Panc1 (cell line): ENCODE results near the gene TMEM253. TPM values are rescaled to one million over a fixed set of nuclear protein-coding genes. Genes with fewer than 3 reads are reported as not detected.

ENCODE experiments used
- ATAC-seq: fragments of 200-7000 bp; cut with Tn5 transposase; 2 replicates; pipeline ENCODE4 v1.9.1; 2020; ENCODE audit warnings: mild to moderate bottlenecking, moderate library complexity
- BruUV-seq: library from RNA; stranded (reverse); fragments of 400-500 nt; replicated peaks from 2 replicates; lab custom pipeline; 2021; lab: Mats Ljungman, UMichigan
- CTCF ChIA-PET: fragments of 300-600 bp; sonication (Branson Sonifier 250); formaldehyde crosslinking; loops from one replicate; lab custom pipeline; 2022; ENCODE audit warnings: antibody characterized with exemption; lab: Charles Lee
- POLR2A ChIA-PET: fragments of 300-600 bp; sonication (Branson Sonifier 250); formaldehyde crosslinking; loops from one replicate; lab custom pipeline; 2022; ENCODE audit warnings: antibody characterized with exemption; lab: Charles Lee
- DNase-seq: peaks from one replicate; pipeline ENCODE4 v3.0.0-alpha.2; 2010; ENCODE audit warnings: low read depth, low spot score
- H3K27ac ChIP-seq: 2 replicates; pipeline ENCODE4 v1.5.1; 2011; ENCODE audit warnings: mild to moderate bottlenecking, low read length, inconsistent platforms
- H3K27me3 ChIP-seq: fragments of 200-500 bp; sonication (Bioruptor generic); 2 replicates; pipeline ENCODE4 v1.6.0; 2014; ENCODE audit warnings: low read length, inconsistent platforms; ENCODE audit not compliant: control insufficient read depth, insufficient read depth
- H3K36me3 ChIP-seq: fragments of 200-500 bp; sonication (Bioruptor generic); 2 replicates; pipeline ENCODE4 v1.5.1; 2014; ENCODE audit warnings: inconsistent platforms, mild to moderate bottlenecking, low read length, moderate library complexity; ENCODE audit not compliant: control insufficient read depth, insufficient read depth
- H3K4me1 ChIP-seq: 2 replicates; pipeline ENCODE4 v1.5.1; 2011; ENCODE audit warnings: inconsistent platforms, mild to moderate bottlenecking, low read length, moderate library complexity; ENCODE audit not compliant: control insufficient read depth, insufficient read depth
- H3K4me3 ChIP-seq, 2 experiments: 2 replicates each; pipeline ENCODE4 v1.5.1; 2011 to 2012; ENCODE audit warnings: low read depth in 2 of 2, low read length in 2 of 2, mild to moderate bottlenecking in 2 of 2, inconsistent platforms in 1 of 2, moderate library complexity in 1 of 2
- H3K9me3 ChIP-seq: fragments of 200-500 bp; sonication (Bioruptor generic); 2 replicates; pipeline ENCODE4 v1.5.1; 2014; ENCODE audit warnings: low read depth, mild to moderate bottlenecking, inconsistent platforms, low read length, moderate library complexity; ENCODE audit not compliant: control insufficient read depth, insufficient read depth
- POLR2AphosphoS5 ChIP-seq: IDR thresholded peaks from 2 replicates; pipeline ENCODE4 v1.6.1; 2012; ENCODE audit warnings: mild to moderate bottlenecking, low read depth, low read length, moderate library complexity
- SIN3A ChIP-seq: IDR thresholded peaks from 2 replicates; pipeline ENCODE4 v1.6.1; 2012; ENCODE audit warnings: low read depth, mild to moderate bottlenecking, low read length, moderate library complexity, borderline replicate concordance; ENCODE audit not compliant: insufficient read depth
- TCF7L2 ChIP-seq: IDR thresholded peaks from 2 replicates; pipeline ENCODE4 v1.6.1; 2011; ENCODE audit warnings: mild to moderate bottlenecking, low read depth, low read length, inconsistent platforms
- in situ Hi-C: cut with HindIII; loops from 2 replicates; pipeline ENCODE4 v1.10.0; 2016; ENCODE audit warnings: low sequenced_read_pairs, low pct_unique_long_range_greater_than_20kb
- intact Hi-C: fragments of 100-400 bp; cut with micrococcal nuclease; formaldehyde crosslinking; loops from one replicate; pipeline ENCODE4 v1.10.0; 2022; ENCODE audit not compliant: unreplicated experiment
- total RNA-seq: library from RNA; stranded (reverse); gene quantifications from one replicate; pipeline ENCODE4 v1.2.1, GENCODE V29; 2021; ENCODE audit not compliant: unreplicated experiment
- TF ChIP-seq, protein P1 (sequence below), 2 experiments: IDR thresholded peaks; 2 replicates each; pipeline ENCODE4 v1.6.1; 2011 to 2012; ENCODE audit warnings: low read depth in 2 of 2, control low read depth in 1 of 2, low read length in 1 of 2, mild to moderate bottlenecking in 1 of 2, moderate library complexity in 1 of 2; ENCODE audit not compliant: insufficient read depth in 1 of 2
- TF ChIP-seq, protein P2 (sequence below): fragments of 450-650 bp; IDR thresholded peaks from 2 replicates; pipeline ENCODE4 v1.5.1; 2017; ENCODE audit warnings: mild to moderate bottlenecking

Gene TMEM253
- total RNA-seq, 1 experiment from 2014 or later: 0.33 TPM

DNA sequence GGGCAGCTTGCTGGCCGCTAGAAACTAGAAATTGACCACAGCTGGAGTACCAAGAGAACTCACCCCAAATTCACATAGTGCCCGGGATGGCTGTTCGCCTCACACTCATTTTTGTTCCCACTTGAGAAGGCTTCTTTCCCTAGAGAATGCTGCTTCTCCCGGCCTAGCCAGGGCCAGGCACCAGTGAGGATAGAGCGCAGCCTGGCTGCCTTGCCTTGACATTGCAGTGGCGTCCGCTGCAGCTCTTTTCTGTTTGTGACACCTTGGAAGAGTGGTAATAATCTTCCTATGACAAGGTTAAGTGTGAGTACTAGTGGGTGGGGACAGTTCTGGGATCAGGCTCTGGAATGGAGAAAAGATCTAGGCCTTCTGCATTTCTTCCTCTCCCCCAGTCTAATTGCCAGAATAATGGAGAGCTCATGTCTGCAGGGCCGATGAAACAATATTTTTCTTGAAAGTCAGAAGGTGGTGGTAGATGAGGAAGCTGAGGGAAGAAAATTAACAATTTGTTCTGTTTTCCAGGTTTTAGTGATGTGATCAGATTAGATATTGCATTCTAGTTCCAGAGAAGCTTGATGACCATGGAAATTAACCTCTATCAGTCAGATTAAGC lies 3.7 kb downstream of the TMEM253 start:
- in situ Hi-C loops: no loop called here
- Histone ChIP-seq H3K27me3 (no peaks in the 10 kb centered on the region), H3K27ac (peak overlapping the region; percentile 92), H3K36me3 (no peaks in the 10 kb centered on the region), H3K4me1 (peaks cover 14% of the 10 kb centered on the region), H3K9me3 (no peaks in the 10 kb centered on the region), H3K4me3 (peak overlapping the region; percentile 65 to 77)
- ChIA-PET POLR2A (no interaction called here), CTCF (interaction anchor here (0.6 to 2.7 kb wide), 9 partner anchors 11 to 90 kb away, joined by 3 to 18 read pairs (median 6); partner anchors contain the start of gene ARHGEF40)
- no TSS peak for BruUV-seq
- DNase-seq (peak; percentile 69), ATAC-seq (peak; percentile 73)
- TF ChIP-seq, protein P1, sequence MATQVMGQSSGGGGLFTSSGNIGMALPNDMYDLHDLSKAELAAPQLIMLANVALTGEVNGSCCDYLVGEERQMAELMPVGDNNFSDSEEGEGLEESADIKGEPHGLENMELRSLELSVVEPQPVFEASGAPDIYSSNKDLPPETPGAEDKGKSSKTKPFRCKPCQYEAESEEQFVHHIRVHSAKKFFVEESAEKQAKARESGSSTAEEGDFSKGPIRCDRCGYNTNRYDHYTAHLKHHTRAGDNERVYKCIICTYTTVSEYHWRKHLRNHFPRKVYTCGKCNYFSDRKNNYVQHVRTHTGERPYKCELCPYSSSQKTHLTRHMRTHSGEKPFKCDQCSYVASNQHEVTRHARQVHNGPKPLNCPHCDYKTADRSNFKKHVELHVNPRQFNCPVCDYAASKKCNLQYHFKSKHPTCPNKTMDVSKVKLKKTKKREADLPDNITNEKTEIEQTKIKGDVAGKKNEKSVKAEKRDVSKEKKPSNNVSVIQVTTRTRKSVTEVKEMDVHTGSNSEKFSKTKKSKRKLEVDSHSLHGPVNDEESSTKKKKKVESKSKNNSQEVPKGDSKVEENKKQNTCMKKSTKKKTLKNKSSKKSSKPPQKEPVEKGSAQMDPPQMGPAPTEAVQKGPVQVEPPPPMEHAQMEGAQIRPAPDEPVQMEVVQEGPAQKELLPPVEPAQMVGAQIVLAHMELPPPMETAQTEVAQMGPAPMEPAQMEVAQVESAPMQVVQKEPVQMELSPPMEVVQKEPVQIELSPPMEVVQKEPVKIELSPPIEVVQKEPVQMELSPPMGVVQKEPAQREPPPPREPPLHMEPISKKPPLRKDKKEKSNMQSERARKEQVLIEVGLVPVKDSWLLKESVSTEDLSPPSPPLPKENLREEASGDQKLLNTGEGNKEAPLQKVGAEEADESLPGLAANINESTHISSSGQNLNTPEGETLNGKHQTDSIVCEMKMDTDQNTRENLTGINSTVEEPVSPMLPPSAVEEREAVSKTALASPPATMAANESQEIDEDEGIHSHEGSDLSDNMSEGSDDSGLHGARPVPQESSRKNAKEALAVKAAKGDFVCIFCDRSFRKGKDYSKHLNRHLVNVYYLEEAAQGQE (IDR thresholded peaks at IDR 0.05; ENCODE audit: insufficient read depth in 1 of 2, low read depth in 2 of 2, low read length in 1 of 2): no peak
- TF ChIP-seq TCF7L2: 0 out of 2 replicates have a peak, but pooled peaks have one; percentile 9
- TF ChIP-seq, protein P2, sequence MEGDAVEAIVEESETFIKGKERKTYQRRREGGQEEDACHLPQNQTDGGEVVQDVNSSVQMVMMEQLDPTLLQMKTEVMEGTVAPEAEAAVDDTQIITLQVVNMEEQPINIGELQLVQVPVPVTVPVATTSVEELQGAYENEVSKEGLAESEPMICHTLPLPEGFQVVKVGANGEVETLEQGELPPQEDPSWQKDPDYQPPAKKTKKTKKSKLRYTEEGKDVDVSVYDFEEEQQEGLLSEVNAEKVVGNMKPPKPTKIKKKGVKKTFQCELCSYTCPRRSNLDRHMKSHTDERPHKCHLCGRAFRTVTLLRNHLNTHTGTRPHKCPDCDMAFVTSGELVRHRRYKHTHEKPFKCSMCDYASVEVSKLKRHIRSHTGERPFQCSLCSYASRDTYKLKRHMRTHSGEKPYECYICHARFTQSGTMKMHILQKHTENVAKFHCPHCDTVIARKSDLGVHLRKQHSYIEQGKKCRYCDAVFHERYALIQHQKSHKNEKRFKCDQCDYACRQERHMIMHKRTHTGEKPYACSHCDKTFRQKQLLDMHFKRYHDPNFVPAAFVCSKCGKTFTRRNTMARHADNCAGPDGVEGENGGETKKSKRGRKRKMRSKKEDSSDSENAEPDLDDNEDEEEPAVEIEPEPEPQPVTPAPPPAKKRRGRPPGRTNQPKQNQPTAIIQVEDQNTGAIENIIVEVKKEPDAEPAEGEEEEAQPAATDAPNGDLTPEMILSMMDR: peak; percentile 86
- TF ChIP-seq POLR2AphosphoS5: no peak
- no peak for TF ChIP-seq SIN3A
- intact Hi-C loops: loop anchor here (5.0 kb wide), 1 partner anchor 37 kb away; no protein-coding TSS in a partner anchor

DNA sequence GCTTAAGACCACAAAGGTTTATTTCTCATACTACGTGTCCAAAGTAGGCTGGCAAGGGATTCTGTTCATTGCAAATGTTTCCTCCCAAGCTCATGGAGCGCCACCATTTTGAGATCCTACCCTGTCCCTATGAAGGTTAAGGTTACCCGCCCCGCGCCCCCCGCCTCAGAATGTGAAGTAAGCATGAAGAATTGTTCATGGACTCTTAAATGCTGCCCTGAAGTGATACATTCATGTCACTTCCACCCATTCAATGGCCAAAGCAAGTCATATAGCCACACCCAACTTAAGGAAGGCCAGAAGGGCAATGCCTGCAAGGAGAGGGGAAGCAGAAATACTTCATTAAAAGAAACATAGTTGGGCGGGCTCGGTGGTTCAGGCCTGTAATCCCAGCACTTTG lies 4.2 kb downstream of the TMEM253 start:
- Histone ChIP-seq H3K9me3 (no peaks in the 10 kb centered on the region), H3K36me3 (no peaks in the 10 kb centered on the region), H3K27ac (peak overlapping the region; percentile 92; the same call in 1 of the 2 replicates), H3K4me3 (no peak overlapping the region), H3K27me3 (no peaks in the 10 kb centered on the region), H3K4me1 (peaks cover 13% of the 10 kb centered on the region)
- ChIA-PET POLR2A (no interaction called here), CTCF (interaction anchor here (0.6 to 2.7 kb wide), 7 partner anchors 12 to 90 kb away, joined by 5 to 18 read pairs (median 10); partner anchors contain the start of gene ARHGEF40)
- DNase-seq (no peak), ATAC-seq (no peak)
- TF ChIP-seq TCF7L2: no peak
- TF ChIP-seq, protein P2: no peak
- TF ChIP-seq, protein P1 (IDR thresholded peaks at IDR 0.05; ENCODE audit: insufficient read depth in 1 of 2, low read depth in 2 of 2, low read length in 1 of 2): no peak
- no peak for TF ChIP-seq POLR2AphosphoS5
- no peak for TF ChIP-seq SIN3A
- BruUV-seq: no TSS peak
- intact Hi-C loops (loop anchor here (5.0 kb wide), 1 partner anchor 38 kb away; no protein-coding TSS in a partner anchor), in situ Hi-C loops (no loop called here)
